ENCODE results near the gene PIGO. TPM values are rescaled to one million over a fixed set of nuclear protein-coding genes. Genes with fewer than 3 reads are reported as not detected.

The PIGO gene
- total and polyA plus RNA-seq, 2 of the 4 experiments (the other 2 are of a cell fraction), result 9.3 to 18.2 TPM

GRCh38 chr9:35105571-35106342, 9.4 kb upstream of the PIGO start:
- Histone ChIP-seq H4K91ac (ENCODE audit: insufficient read depth, low read depth, low read length) (no peak overlapping the region), H4K8ac (ENCODE audit: low read depth in 2 of 2, low read length in 2 of 2) (no peak overlapping the region), H3K18ac (ENCODE audit: low read depth, low read length) (no peak overlapping the region), H2AK9ac (replicated peaks; ENCODE audit: low read depth, low read length, poor library complexity) (no peak overlapping the region), H3K9me1 (ENCODE audit: insufficient read depth, low read length) (peaks cover 29% of the 10 kb centered on the region), H3K4me3 (ENCODE audit: insufficient read depth, low read depth, low read length) (no peak overlapping the region), H3K56ac (ENCODE audit: extremely low read depth, insufficient read depth, low read length) (no peak overlapping the region), H3K79me1 (ENCODE audit: low read depth in 1 of 2, low read length in 2 of 2) (peaks cover 28 to 48% of the 10 kb centered on the region in 2 experiments), H3K27ac (ENCODE audit: insufficient read depth, low read length) (no peak overlapping the region), H4K20me1 (ENCODE audit: insufficient read depth, low read length) (peaks cover 9% of the 10 kb centered on the region; the same call in 1 of the 2 replicates), H3K23ac (ENCODE audit: low read depth, low read length) (no peak overlapping the region), H3K9me3 (ENCODE audit: control insufficient read depth, insufficient read depth, low read length) (no peaks in the 10 kb centered on the region), H2AK5ac (ENCODE audit: low read depth, low read length) (no peak overlapping the region), H3K14ac (replicated peaks; ENCODE audit: low read depth, low read length) (no peak overlapping the region), H4K5ac (ENCODE audit: low read depth, low read length) (no peak overlapping the region), H2BK5ac (ENCODE audit: low read depth, low read length, poor library complexity, severe bottlenecking) (no peak overlapping the region), H2BK20ac (ENCODE audit: low read depth, low read length) (no peak overlapping the region), H3K9ac (ENCODE audit: low read depth, low read length) (no peak overlapping the region), H2BK120ac (ENCODE audit: low read depth, low read length) (no peak overlapping the region), H3K27me3 (ENCODE audit: control insufficient read depth, insufficient read depth, low read length) (no peaks in the 10 kb centered on the region), H3K4me2 (ENCODE audit: low read depth, low read length) (no peak overlapping the region), H3K4ac (ENCODE audit: low read depth, low read length) (no peak overlapping the region), H2AFZ (replicated peaks; ENCODE audit: low read length, poor library complexity) (no peak overlapping the region), H3K4me1 (ENCODE audit: control insufficient read depth, insufficient read depth, low read length) (peaks cover 15% of the 10 kb centered on the region), H2BK15ac (ENCODE audit: low read depth, low read length) (no peak overlapping the region), H3K36me3 (ENCODE audit: control insufficient read depth, insufficient read depth, low read length) (peaks cover 42% of the 10 kb centered on the region)
- in situ Hi-C loops (cut with MboI; ENCODE audit: low sequenced_read_pairs), result no loop called here
- ChIA-PET POLR2A (ENCODE audit: unreplicated experiment) (no interaction called here), CTCF (no interaction called here)
- no TSS peak for BruUV-seq (replicated peaks)
- ATAC-seq (ENCODE audit: low read depth), result no peak
- no peak for DNase-seq
- dilution Hi-C loops (cut with HindIII; ENCODE audit: low sequenced_read_pairs, unreplicated experiment), result no loop called here
- no peak for TF ChIP-seq CHD1 (IDR thresholded peaks at IDR 0.05; ENCODE audit: low read depth, low read length)
- no peak for TF ChIP-seq ELK1 (IDR thresholded peaks at IDR 0.05; ENCODE audit: borderline replicate concordance, low read depth, low read length)
- no peak for TF ChIP-seq FOS (IDR thresholded peaks at IDR 0.05; ENCODE audit: low read depth, low read length)
- TF ChIP-seq MAZ (IDR thresholded peaks at IDR 0.05; ENCODE audit: borderline replicate concordance, low read depth, low read length), result no peak
- no peak for TF ChIP-seq POLR2A (IDR thresholded peaks at IDR 0.05; ENCODE audit: low read depth, low read length)
- TF ChIP-seq RAD21 (IDR thresholded peaks at IDR 0.05; ENCODE audit: low read length), result no peak
- TF ChIP-seq BHLHE40 (IDR thresholded peaks at IDR 0.05; ENCODE audit: low read depth, low read length), result no peak
- no peak for TF ChIP-seq MAFK (IDR thresholded peaks at IDR 0.05; ENCODE audit: low read depth, low read length)
- intact Hi-C loops (cut with micrococcal nuclease), result no loop called here
- 100% methylated on average over 2 of the region's 13 CpGs; no CpG with 5 or more reads in 1 of the 2 experiments for WGBS, 2 experiments (ENCODE audit: extremely low coverage in 2 of 2, insufficient read length in 1 of 2)
